Activated CD4-positive, alpha-beta T cell treated with anti-CD3 and anti-CD28 coated beads, Interleukin-2, amount 10 ng/mL, durations not matched to agents 24 days and 14 days (primary cell): ENCODE data around the gene PPM1G. TPM values are rescaled to one million over a fixed set of nuclear protein-coding genes. Genes with fewer than 3 reads are reported as not detected.
A peak's percentile ranks its signal among the peaks of the same experiment; 100 is the strongest.

Experiments used
- DNase-seq: peaks from one replicate; pipeline ENCODE4 v3.0.0; 2022
- H3K27ac Mint-ChIP-seq: one replicate; pipeline ENCODE4 v1.8.0; 2022; ENCODE audit warnings: mild to moderate bottlenecking, mixed read lengths
- H3K27me3 Mint-ChIP-seq: one replicate; pipeline ENCODE4 v1.8.0; 2022; ENCODE audit warnings: mixed read lengths
- H3K36me3 Mint-ChIP-seq: one replicate; pipeline ENCODE4 v1.8.0; 2022; ENCODE audit warnings: low read depth, mild to moderate bottlenecking, mixed read lengths
- H3K4me1 Mint-ChIP-seq: one replicate; pipeline ENCODE4 v1.8.0; 2021; ENCODE audit warnings: mixed read lengths
- H3K4me3 Mint-ChIP-seq: one replicate; pipeline ENCODE4 v1.8.0; 2022; ENCODE audit warnings: mild to moderate bottlenecking, moderate library complexity, mixed read lengths
- H3K9me3 Mint-ChIP-seq: one replicate; pipeline ENCODE4 v1.8.0; 2021; ENCODE audit warnings: mixed read lengths
- intact Hi-C: fragments of 100-400 bp; cut with micrococcal nuclease; formaldehyde crosslinking; loops from one replicate; pipeline ENCODE4 v1.15.1; 2023
- total RNA-seq: library from RNA; stranded (reverse); gene quantifications from 2 replicates; pipeline ENCODE4 v1.2.3, GENCODE V29; 2022

PPM1G gene
- total RNA-seq, 1 donor from 2014 or later: 165 TPM

DNA sequence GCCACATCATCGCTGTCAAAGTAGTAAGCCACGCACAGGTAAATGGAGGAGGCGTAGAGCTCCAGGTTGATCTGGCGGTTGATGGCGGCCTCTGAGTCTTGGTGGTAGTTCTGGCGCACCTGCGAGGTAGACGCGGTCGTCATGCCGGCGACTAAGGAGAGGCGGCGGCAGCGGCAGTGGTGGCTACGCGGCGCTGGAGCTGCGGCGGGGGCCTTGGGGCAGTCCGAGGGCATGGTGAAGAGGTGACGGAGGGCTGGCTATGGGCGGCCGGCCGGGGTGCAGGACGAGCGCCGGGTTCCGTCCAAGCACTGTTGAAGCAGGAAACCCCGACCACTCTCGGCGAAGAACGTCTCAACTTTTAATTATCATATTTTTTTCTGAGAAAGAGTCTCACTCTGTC is 16.2 kb downstream of the PPM1G start:
- H3K4me1 Mint-ChIP-seq: peaks cover 23% of the 10 kb centered on the region
- DNase-seq: no peak
- H3K27me3 Mint-ChIP-seq: no peaks in the 10 kb centered on the region
- peaks cover 21% of the 10 kb centered on the region for H3K36me3 Mint-ChIP-seq
- H3K9me3 Mint-ChIP-seq: no peaks in the 10 kb centered on the region
- no peak overlapping the region for H3K4me3 Mint-ChIP-seq
- no peak overlapping the region for H3K27ac Mint-ChIP-seq
- intact Hi-C loops: no loop called here

DNA sequence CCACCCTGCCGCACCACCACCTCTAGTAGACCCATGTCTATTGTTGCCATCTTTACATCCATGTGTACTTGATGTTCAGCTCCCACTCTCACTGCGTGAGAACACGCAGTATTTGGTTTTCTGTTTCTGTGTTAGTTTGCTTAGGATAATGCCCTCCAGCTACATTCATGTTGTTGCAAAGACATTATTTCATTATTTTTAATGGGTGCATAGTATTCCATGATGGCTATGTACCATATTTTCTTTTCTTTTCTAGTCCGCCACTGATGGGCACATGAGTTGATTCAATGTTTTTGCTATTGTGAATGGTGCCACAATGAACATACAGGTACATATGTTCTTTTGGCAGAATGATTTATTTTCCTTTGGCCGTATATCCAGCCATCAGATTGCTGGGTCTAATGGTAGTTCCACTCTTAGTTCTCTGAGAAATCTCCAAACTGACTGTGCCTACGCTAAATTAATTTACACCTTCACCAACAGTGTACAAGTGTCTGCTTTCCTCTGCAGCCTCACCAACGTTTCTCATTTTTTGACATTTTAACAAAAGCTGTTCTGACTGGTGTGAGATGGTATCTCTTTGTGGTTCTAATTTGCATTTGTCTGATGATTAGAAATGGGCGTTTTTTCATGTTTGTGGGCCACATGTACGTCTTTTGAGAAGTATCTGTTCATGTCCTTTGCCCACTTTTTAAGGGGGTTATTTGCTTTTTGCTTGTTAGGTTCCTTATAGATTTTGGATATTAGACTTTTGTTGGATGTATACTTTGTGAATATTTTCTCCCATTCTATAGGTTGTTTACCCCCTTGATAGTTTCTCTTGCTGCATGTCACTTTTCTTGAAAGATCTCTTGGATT is 18.3 kb downstream of the PPM1G start:
- Mint-ChIP-seq H3K27ac (peak overlapping the region; percentile 71), H3K36me3 (peaks cover 26% of the 10 kb centered on the region), H3K9me3 (no peaks in the 10 kb centered on the region), H3K27me3 (no peaks in the 10 kb centered on the region), H3K4me3 (peak overlapping the region; percentile 30), H3K4me1 (peaks cover 23% of the 10 kb centered on the region)
- intact Hi-C loops: no loop called here
- DNase-seq: no peak

DNA sequence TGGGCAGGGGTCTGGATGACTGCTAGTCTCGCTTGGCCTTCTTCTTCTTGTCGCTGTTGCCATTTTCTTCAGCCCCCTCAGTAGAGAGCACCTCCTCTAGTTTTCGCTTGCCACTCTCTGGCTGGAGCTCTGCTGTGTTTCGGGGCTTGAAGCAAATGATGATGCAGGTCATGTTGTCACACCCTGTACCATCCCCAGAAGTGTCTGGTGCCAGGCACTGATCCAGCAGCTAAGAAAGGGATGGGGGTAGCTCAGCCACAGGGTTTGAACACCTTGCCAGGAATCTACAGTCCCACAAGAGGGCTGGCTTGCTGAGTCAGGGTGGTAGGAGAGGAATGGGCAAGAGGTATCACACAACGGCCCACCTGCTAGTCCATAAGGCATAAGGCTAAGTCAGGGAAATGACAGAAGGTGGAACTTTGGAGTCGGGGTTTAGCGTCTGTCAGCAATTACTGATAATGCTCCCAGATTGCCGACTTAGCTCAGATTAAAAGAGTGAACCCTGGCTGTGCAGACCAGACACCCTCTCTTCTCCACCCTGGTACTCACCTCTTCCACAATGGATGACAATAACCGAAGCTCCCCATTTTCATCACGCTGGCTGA is 27.7 kb downstream of the PPM1G start:
- Mint-ChIP-seq H3K4me3 (peak overlapping the region; percentile 95), H3K4me1 (peaks cover 30% of the 10 kb centered on the region), H3K9me3 (no peaks in the 10 kb centered on the region), H3K27me3 (no peaks in the 10 kb centered on the region), H3K27ac (peak overlapping the region; percentile 97), H3K36me3 (peaks cover 68% of the 10 kb centered on the region)
- intact Hi-C loops: loop anchor here (2.0 to 5.0 kb wide), 3 partner anchors 27 to 301 kb away; partner anchors contain the start of genes NRBP1 and PPM1G
- DNase-seq: no peak

DNA sequence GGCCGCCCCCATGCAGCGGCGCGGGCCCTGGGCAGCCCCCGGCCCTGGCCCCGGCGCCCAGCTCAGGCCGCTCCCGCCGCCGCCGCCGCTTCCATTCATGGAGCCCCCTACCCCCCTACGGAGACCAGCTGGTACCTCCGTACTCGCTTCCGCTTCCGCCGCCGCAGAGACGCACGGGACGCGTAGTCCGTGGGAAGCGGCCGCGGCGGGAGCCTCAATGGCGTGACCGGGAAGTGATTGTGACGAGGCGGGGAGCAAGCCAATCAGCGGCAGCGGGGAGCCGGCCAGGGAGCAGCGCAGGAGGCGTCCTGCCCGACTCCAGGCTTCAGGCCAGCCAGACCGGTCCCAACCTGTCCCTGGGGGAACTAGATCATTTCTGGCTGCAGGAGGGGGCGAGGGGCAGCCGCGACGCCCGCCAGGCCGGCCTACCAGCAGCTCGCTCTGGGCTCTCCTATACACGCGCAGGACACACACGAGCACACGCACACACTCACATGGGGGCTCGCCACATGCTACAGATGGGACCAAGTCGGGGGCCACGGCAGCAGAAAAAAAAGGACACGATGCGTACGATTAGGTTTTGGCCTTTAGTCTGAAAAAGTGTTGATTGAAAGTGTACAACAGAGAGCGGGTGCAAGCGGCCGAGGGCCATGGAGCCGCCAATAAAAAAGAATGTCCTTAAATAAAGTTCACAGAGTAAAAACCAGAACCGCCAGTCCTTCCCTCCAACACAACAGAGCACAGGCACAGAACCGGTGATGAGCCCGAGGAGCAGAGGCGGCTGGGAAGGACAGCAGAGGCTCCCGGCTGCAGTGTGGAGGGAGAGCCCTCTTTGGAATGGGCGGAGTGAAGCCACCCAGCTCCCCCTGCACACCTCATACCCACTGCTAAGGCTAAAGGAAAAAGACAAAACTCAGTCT is 28.5 kb downstream of the PPM1G start, which contains the start of gene ZNF513:
Gene ZNF513 (minus strand): TSS at position 109 of the 920 bp plus-strand sequence. CDS start 208 bp downstream, outside the sequence.
- Mint-ChIP-seq H3K27ac (peak within 1 kb of the TSS; percentile 97), H3K4me1 (peaks cover 30% of the 10 kb centered on the region), H3K9me3 (no peaks in the 10 kb centered on the region), H3K27me3 (no peaks in the 10 kb centered on the region), H3K36me3 (peaks cover 74% of the 10 kb centered on the region), H3K4me3 (peak within 1 kb of the TSS; percentile 95)
- DNase-seq: peak; percentile 97
- intact Hi-C loops: loop anchor here (1.0 to 5.0 kb wide), 4 partner anchors 11 to 301 kb away; partner anchors contain the start of genes EIF2B4, NRBP1, PPM1G and SNX17

DNA sequence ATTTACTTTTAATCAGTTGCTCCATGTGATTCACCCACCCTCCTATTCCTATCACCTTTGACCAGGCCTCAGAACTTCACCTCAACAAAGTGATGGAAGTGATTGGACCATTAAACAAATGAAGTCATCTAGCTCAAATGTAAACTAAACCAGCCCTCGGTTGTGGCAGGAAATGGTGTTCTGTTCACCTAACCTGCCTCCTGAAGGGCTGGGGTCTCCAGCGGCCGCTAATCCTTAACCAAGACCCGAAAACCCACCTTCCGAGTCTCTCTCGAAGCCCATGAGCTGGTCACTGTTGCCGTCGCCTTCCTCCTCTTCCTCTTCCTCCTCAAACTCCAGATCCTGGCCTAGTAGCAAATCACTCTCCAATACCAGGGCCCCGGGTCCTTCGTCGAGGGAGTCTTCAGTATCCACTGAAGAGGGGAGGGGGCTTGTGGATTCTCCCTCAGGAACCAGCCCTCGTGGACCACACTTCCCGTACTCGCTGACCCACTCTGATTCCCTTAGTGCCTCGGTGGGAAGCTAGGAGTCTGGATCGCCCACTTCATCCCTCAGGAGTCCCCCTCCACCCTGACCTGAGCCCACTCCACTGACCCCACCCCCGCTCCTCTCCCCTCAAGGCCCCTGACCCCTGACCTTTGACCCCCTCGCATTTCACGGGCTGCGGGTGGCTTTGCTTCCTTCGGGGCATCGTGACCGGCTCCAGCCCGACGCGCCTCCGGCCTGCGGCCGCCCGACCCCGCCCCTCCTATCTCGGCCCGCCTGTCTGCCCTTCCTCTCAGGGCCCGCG is 29.4 kb downstream of the PPM1G start:
- H3K27ac Mint-ChIP-seq: peak overlapping the region; percentile 96
- intact Hi-C loops: loop anchor here (1.0 to 5.0 kb wide), 4 partner anchors 10 to 302 kb away; partner anchors contain the start of genes EIF2B4, NRBP1, PPM1G and SNX17
- H3K4me3 Mint-ChIP-seq: peak overlapping the region; percentile 95
- H3K9me3 Mint-ChIP-seq: no peaks in the 10 kb centered on the region
- peaks cover 31% of the 10 kb centered on the region for H3K4me1 Mint-ChIP-seq
- peak; percentile 75 for DNase-seq
- H3K36me3 Mint-ChIP-seq: peaks cover 73% of the 10 kb centered on the region
- no peaks in the 10 kb centered on the region for H3K27me3 Mint-ChIP-seq

DNA sequence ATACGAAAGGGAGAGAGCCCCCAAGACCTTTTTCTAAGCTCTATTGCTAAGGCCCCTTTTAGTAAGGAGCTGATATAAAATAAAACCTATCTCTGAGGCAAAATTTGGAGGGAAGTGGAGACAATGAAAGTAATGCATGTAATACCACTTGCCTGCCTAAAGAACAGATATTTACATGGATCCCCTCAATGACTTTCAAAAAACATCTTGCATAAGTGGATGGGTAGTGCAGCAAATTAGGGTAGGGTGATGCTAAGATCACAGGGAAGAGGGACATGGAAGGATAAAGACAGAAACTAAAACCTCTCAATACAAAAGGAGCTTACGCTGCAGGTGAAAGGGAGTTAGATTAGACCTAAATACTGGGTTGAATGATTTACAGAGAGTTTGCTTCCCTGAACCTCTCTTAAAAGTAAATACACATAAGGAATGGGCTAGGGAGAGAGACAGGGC is 30.0 kb downstream of the PPM1G start:
- Mint-ChIP-seq H3K27me3 (no peaks in the 10 kb centered on the region), H3K36me3 (peaks cover 75% of the 10 kb centered on the region)

DNA sequence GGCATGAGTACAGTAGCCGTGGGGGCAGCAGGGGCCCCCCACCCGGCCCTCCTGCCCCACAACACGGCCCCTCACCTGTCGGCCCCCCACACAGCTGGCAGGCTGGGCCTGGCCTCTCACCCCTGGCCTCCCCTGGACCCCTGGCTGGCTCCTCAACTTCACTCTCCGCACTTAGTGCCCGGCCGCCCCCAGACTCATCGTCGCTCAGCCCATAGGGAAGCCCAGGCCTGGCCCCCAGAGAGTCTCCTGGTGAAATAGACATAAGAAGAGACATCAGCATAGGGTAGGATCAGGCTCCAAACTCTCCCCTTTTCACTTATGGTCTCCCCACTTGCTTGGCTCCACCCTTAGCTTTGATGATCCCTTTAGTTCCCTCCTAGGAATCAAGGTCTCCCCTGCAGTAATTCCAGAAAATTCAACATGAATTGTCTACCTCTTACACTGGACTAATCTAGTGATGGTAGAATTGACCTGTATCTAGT is 30.5 kb downstream of the PPM1G start:
- peaks cover 70% of the 10 kb centered on the region for H3K36me3 Mint-ChIP-seq
- peak overlapping the region; percentile 96 for H3K27ac Mint-ChIP-seq
- H3K27me3 Mint-ChIP-seq: no peaks in the 10 kb centered on the region
- intact Hi-C loops: no loop called here
- no peaks in the 10 kb centered on the region for H3K9me3 Mint-ChIP-seq
- H3K4me3 Mint-ChIP-seq: peak overlapping the region; percentile 95
- H3K4me1 Mint-ChIP-seq: peaks cover 30% of the 10 kb centered on the region
- no peak for DNase-seq

More for the DNA sequence above, 30.0 kb downstream of the PPM1G start:
- no peaks in the 10 kb centered on the region for H3K9me3 Mint-ChIP-seq
- peak overlapping the region; percentile 95 for H3K4me3 Mint-ChIP-seq
- DNase-seq: no peak
- intact Hi-C loops: no loop called here
- H3K4me1 Mint-ChIP-seq: peaks cover 31% of the 10 kb centered on the region
- H3K27ac Mint-ChIP-seq: peak overlapping the region; percentile 96

DNA sequence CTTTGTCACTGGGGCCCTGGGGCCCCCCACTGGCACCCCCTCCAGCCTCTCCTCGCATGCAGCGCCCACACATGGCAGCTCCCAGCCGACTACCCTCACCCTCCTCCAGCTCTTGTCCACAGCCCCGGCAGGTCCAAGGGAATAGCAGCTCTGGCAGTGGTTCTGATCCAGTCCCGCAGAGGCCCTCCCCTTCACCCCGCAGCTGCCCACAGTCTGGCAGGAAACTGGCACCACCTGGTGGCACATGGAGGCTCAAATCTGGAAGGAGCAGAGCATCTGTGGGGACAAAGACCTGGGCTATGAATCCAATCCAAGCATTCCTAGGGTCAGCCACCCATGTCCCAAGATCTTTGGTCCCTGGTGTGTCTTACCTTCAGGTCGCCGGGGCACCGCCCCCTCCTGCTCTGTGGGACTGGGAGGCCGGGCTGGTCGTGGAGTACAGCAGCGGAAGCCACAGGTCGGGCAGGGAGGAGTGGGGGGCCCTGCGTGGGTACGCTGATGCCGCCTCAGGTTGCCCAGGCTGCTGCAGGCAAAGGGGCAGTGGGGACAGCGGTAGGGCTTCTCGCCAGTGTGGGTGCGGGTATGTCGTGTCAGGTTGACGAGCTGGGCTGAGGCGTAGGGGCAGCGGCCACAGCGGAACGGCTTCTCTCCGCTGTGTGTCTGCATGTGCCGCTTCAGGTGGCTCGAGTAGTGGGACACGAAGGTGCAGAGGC is 31.1 kb downstream of the PPM1G start:
- intact Hi-C loops: no loop called here
- Mint-ChIP-seq H3K4me1 (peaks cover 28% of the 10 kb centered on the region), H3K36me3 (peaks cover 68% of the 10 kb centered on the region), H3K4me3 (no peak overlapping the region), H3K27me3 (no peaks in the 10 kb centered on the region), H3K27ac (no peak overlapping the region), H3K9me3 (no peaks in the 10 kb centered on the region)
- no peak for DNase-seq

DNA sequence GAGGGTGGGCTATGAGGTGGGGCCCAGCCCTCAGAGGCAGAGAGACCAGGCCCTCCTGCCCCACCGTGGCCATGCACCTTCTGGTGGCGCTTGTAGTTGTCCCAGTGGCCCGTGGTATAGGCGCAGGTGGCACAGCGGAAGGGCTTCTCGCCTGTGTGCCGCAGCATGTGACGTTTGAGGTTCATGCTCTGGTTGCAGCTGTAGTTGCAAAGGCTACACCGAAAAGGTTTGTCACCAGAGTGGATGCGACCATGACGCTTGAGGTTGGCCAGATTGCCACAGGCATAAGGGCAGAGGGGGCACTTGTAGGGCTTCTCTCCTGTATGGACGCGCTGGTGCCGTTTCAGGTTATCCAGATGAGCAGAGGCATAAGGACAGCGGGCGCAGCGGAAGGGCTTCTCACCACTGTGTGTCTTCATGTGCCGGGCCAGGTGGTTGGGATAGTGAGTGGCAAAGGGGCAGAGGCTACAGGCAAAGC is 31.7 kb downstream of the PPM1G start:
- peak overlapping the region; percentile 68 for H3K27ac Mint-ChIP-seq
- no peaks in the 10 kb centered on the region for H3K27me3 Mint-ChIP-seq
- H3K36me3 Mint-ChIP-seq: peaks cover 72% of the 10 kb centered on the region
- H3K4me3 Mint-ChIP-seq: peak overlapping the region; percentile 12
- intact Hi-C loops: no loop called here
- no peaks in the 10 kb centered on the region for H3K9me3 Mint-ChIP-seq
- peaks cover 32% of the 10 kb centered on the region for H3K4me1 Mint-ChIP-seq
- no peak for DNase-seq

DNA sequence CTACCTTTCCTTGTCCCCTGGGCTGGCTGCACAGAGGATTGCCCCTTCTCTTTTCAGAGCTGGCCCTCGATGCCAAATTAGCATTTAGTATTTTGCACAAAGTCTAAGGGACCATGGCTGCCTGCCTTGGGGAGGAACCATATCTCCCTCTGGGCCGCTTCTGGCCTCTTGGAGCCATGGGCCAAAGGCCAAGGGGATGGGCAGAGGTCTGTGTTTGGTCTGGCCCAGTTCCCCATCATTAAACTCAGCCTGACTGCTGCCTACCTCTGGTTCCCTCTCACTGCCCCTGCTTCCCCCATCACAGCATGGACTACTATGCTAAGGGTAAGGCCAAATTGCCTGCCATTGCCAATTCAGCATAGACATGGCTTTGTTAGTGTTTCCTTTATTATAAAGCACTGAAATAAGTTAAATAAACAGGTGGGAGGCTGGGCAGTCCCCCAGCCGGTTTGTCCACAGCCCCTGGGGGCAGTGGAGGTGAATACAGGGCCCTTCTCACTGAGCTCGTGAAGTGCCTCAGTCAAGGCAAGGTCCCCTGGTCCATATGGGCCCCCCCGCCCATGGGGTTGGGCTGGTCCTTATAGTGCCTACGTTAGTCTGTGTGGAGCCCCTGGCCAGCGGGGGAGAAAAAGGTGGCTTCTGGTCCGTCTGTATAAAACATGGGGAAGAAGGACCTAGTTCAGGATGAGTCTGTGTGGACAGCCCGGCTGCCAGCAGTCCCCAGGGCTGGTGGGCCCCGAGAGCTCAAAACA is 32.3 kb downstream of the PPM1G start:
- Mint-ChIP-seq H3K27ac (no peak overlapping the region), H3K4me3 (no peak overlapping the region), H3K36me3 (peaks cover 74% of the 10 kb centered on the region), H3K27me3 (no peaks in the 10 kb centered on the region), H3K4me1 (peaks cover 35% of the 10 kb centered on the region), H3K9me3 (no peaks in the 10 kb centered on the region)
- no peak for DNase-seq
- intact Hi-C loops: no loop called here

DNA sequence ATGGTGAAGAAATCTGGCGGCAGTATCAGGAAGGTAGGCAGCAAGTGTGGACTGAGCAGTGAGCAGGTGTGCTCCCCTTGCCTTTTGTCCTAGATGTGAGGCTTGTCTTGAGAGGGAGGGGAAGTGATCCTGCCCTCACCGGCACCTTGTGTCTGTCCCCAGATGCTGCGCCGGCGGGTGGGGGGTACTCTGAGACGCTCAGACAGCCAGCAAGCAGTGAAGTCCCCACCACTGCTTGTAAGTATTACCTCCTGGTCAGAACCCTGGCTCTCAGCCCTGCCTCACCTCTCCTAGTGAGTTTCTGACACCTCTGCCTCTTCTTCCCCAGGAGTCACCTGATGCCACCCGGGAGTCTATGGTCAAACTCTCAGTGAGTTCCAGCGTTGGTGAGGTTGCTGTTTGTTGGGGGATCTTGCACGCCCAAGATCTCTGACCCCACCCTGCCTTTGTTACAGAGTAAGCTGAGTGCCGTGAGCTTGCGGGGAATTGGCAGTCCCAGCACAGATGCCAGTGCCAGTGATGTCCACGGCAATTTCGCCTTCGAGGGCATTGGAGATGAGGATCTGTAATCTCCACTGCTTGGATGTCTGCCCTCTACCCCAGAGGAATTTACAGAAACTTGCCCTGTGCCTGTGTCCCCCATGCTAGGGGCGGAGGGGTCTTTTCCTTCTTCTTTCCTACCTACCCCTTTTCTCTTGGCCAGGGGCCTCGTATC is 33.1 kb downstream of the PPM1G start:
- H3K27ac Mint-ChIP-seq: no peak overlapping the region
- intact Hi-C loops: no loop called here
- H3K4me3 Mint-ChIP-seq: no peak overlapping the region
- H3K4me1 Mint-ChIP-seq: peaks cover 38% of the 10 kb centered on the region
- no peaks in the 10 kb centered on the region for H3K9me3 Mint-ChIP-seq
- no peaks in the 10 kb centered on the region for H3K27me3 Mint-ChIP-seq
- no peak for DNase-seq
- H3K36me3 Mint-ChIP-seq: peaks cover 71% of the 10 kb centered on the region
